ENCODE measurements around the gene TBC1D9. TPM values are rescaled to one million over a fixed set of nuclear protein-coding genes. Genes with fewer than 3 reads are reported as not detected.

Gene TBC1D9
- polyA plus RNA-seq, 3 donors = 13.6 to 33.5 (median 21.0) TPM

DNA sequence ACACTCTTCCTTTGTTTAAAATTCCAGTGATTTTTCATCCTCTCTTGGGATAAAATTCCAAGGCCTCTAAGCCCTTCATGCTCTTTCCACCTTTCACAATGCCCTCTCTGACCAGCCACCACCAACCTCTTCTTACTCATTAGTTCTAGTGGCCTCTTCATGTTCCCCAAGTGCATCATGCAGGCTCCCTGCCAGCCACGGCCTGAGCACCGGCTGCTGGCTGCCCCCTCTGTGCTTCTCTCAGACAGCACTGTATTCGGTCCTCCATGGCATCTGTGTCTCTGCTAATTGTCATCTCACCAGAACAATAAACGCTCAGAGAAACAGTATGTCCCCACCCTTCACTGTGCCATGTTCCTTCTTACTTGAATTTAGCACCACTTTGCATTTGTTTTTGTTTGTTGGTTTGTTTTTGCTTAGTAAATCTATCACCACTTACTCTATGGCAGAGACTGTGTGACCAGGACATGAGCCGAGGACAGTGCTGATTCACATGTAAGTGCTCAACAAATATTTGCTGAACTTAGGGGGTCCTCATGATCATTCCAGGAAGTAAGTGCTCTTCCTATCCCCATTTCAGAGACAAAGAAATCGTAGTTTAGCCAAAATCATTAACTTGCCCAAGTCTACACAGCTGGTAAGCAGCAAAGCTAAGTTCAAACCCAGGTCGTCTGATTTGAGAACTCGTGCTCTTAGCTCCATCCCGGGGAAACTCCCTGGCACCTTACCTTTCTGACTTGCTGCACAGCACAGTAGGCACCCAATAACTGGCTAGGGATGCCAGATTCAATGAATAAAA, 110.4 kb downstream of the TBC1D9 start:
- TF ChIP-seq, protein P1, sequence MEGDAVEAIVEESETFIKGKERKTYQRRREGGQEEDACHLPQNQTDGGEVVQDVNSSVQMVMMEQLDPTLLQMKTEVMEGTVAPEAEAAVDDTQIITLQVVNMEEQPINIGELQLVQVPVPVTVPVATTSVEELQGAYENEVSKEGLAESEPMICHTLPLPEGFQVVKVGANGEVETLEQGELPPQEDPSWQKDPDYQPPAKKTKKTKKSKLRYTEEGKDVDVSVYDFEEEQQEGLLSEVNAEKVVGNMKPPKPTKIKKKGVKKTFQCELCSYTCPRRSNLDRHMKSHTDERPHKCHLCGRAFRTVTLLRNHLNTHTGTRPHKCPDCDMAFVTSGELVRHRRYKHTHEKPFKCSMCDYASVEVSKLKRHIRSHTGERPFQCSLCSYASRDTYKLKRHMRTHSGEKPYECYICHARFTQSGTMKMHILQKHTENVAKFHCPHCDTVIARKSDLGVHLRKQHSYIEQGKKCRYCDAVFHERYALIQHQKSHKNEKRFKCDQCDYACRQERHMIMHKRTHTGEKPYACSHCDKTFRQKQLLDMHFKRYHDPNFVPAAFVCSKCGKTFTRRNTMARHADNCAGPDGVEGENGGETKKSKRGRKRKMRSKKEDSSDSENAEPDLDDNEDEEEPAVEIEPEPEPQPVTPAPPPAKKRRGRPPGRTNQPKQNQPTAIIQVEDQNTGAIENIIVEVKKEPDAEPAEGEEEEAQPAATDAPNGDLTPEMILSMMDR (IDR thresholded peaks at IDR 0.05) = no peak
- no peak overlapping the region for H3K27ac Mint-ChIP-seq
- peaks cover 67 to 82% of the 10 kb centered on the region in 2 donors for H3K36me3 Mint-ChIP-seq
- no peak overlapping the region for H3K4me3 Mint-ChIP-seq
- H3K4me1 Mint-ChIP-seq = no peaks in the 10 kb centered on the region
- no peak overlapping the region for H3K27ac ChIP-seq (ENCODE audit: low read depth in 1 of 2, low read length in 2 of 2)
- no peak overlapping the region for H3K9ac ChIP-seq (ENCODE audit: insufficient read depth, low read length, poor library complexity, severe bottlenecking)
- no peaks in the 10 kb centered on the region for H3K9me3 ChIP-seq (replicated peaks in 1 of 2; ENCODE audit: control insufficient read depth in 1 of 2, insufficient read depth in 1 of 2, low read length in 2 of 2)
- 93% methylated on average over 8 of the region's 9 CpGs for WGBS (ENCODE audit: insufficient coverage)
- no peak overlapping the region for H2AFZ ChIP-seq (ENCODE audit: insufficient read depth, low read depth, low read length, poor library complexity, severe bottlenecking)
- no peaks in the 10 kb centered on the region for H3K4me1 ChIP-seq (ENCODE audit: control insufficient read depth in 1 of 2, insufficient read depth in 2 of 2, low read length in 2 of 2)
- H3K27me3 ChIP-seq (ENCODE audit: control insufficient read depth in 2 of 2, insufficient read depth in 2 of 2, low read length in 2 of 2) = no peaks in the 10 kb centered on the region
- H3K9me3 Mint-ChIP-seq = peaks cover 0 to 4% (median 1%) of the 10 kb centered on the region in 7 donors
- no peaks in the 10 kb centered on the region for H3K79me2 ChIP-seq (ENCODE audit: insufficient read depth, low read length)
- H3K36me3 ChIP-seq (replicated peaks in 1 of 2; ENCODE audit: control insufficient read depth in 1 of 2, insufficient read depth in 2 of 2, low read length in 2 of 2) = peaks cover 43 to 80% of the 10 kb centered on the region in 2 donors
- DNase-seq = no peak
- H3K4me2 ChIP-seq (replicated peaks; ENCODE audit: extremely low read depth, low read length, poor library complexity, severe bottlenecking) = no peak overlapping the region
- no peak overlapping the region for H3K4me3 ChIP-seq (replicated peaks in 1 of 3; ENCODE audit: low read depth in 2 of 3, low read length in 3 of 3)
- intact Hi-C loops (cut with micrococcal nuclease) = no loop called here
- peaks cover 47% of the 10 kb centered on the region for H4K20me1 ChIP-seq (ENCODE audit: insufficient read depth, low read length)
- H3K27me3 Mint-ChIP-seq (ENCODE audit: low read depth in 3 of 3) = peaks cover 2 to 3% (median 3%) of the 10 kb centered on the region in 3 donors

- peaks cover 38 to 73% of the 10 kb centered on the region in 2 donors for H3K36me3 ChIP-seq (replicated peaks in 1 of 2; ENCODE audit: control insufficient read depth in 1 of 2, insufficient read depth in 2 of 2, low read length in 2 of 2)
- no peaks in the 10 kb centered on the region for H3K79me2 ChIP-seq (ENCODE audit: insufficient read depth, low read length)
- H3K27me3 ChIP-seq (ENCODE audit: control insufficient read depth in 2 of 2, insufficient read depth in 2 of 2, low read length in 2 of 2) = no peaks in the 10 kb centered on the region
- peaks cover 64 to 77% of the 10 kb centered on the region in 2 donors for H3K36me3 Mint-ChIP-seq
- peaks cover 0 to 3% (median 1%) of the 10 kb centered on the region in 7 donors for H3K9me3 Mint-ChIP-seq
- peaks cover 2 to 3% (median 3%) of the 10 kb centered on the region in 3 donors for H3K27me3 Mint-ChIP-seq (ENCODE audit: low read depth in 3 of 3)
- TF ChIP-seq, protein P1 (IDR thresholded peaks at IDR 0.05) = no peak
- H3K9me3 ChIP-seq (replicated peaks in 1 of 2; ENCODE audit: control insufficient read depth in 1 of 2, insufficient read depth in 1 of 2, low read length in 2 of 2) = no peaks in the 10 kb centered on the region
- no peak overlapping the region for H3K27ac Mint-ChIP-seq
- no peak for DNase-seq
- intact Hi-C loops (cut with micrococcal nuclease) = no loop called here
- H4K20me1 ChIP-seq (ENCODE audit: insufficient read depth, low read length) = peaks cover 42% of the 10 kb centered on the region
- H3K4me3 Mint-ChIP-seq = no peak overlapping the region
- no peak overlapping the region for H3K9ac ChIP-seq (ENCODE audit: insufficient read depth, low read length, poor library complexity, severe bottlenecking)
- H2AFZ ChIP-seq (ENCODE audit: insufficient read depth, low read depth, low read length, poor library complexity, severe bottlenecking) = no peak overlapping the region
- no peak overlapping the region for H3K4me3 ChIP-seq (replicated peaks in 1 of 3; ENCODE audit: low read depth in 2 of 3, low read length in 3 of 3)
- WGBS (ENCODE audit: insufficient coverage) = 99% methylated on average over 11 of the region's 11 CpGs
- H3K4me2 ChIP-seq (replicated peaks; ENCODE audit: extremely low read depth, low read length, poor library complexity, severe bottlenecking) = no peak overlapping the region
- no peaks in the 10 kb centered on the region for H3K4me1 Mint-ChIP-seq
- no peak overlapping the region for H3K27ac ChIP-seq (ENCODE audit: low read depth in 1 of 2, low read length in 2 of 2)
- H3K4me1 ChIP-seq (ENCODE audit: control insufficient read depth in 1 of 2, insufficient read depth in 2 of 2, low read length in 2 of 2) = no peaks in the 10 kb centered on the region
Measured at GRCh38 chr4:140645196-140645595, 111.0 kb downstream of the TBC1D9 start.

All from CD14-positive monocyte (primary cell).